ENCODE data around the gene WDR37.
A peak's percentile ranks its signal among the peaks of the same experiment; 100 is the strongest.

The WDR37 gene

GRCh38 chr10:1078668-1079067 is 22.5 kb downstream of the WDR37 start:
- DNase-seq = no peak

GRCh38 chr10:1083581-1083980 is 27.4 kb downstream of the WDR37 start:
- no peak for DNase-seq

- no peak for DNase-seq
Observed at GRCh38 chr10:1084011-1084950, 28.1 kb downstream of the WDR37 start.

- no peak for DNase-seq
Observed at GRCh38 chr10:1085258-1085657, 29.1 kb downstream of the WDR37 start.

- DNase-seq = no peak
Observed at GRCh38 chr10:1086787-1087186, 30.6 kb downstream of the WDR37 start.

GRCh38 chr10:1089017-1089689 is 33.0 kb downstream of the WDR37 start:
- no peak for DNase-seq

- no peak for DNase-seq
Observed at GRCh38 chr10:1090696-1091095, 34.5 kb downstream of the WDR37 start.

- no peak for DNase-seq
Observed at GRCh38 chr10:1093696-1094095, 37.5 kb downstream of the WDR37 start.

- DNase-seq = peak; percentile 77
Observed at GRCh38 chr10:1094112-1095057, 38.2 kb downstream of the WDR37 start.

GRCh38 chr10:1095498-1095897 is 39.3 kb downstream of the WDR37 start:
- no peak for DNase-seq

GRCh38 chr10:1096287-1096889 is 40.2 kb downstream of the WDR37 start:
- no peak for DNase-seq

GRCh38 chr10:1097436-1097835 is 41.3 kb downstream of the WDR37 start:
- DNase-seq = no peak

GRCh38 chr10:1100143-1100542 is 44.0 kb downstream of the WDR37 start:
- DNase-seq = no peak

- DNase-seq = no peak
Observed at GRCh38 chr10:1100691-1101368, 44.6 kb downstream of the WDR37 start.

GRCh38 chr10:1101946-1102345 is 45.8 kb downstream of the WDR37 start:
- no peak for DNase-seq

GRCh38 chr10:1102416-1102815 is 46.2 kb downstream of the WDR37 start:
- DNase-seq = peak; percentile 41

- no peak for DNase-seq
Observed at GRCh38 chr10:1102831-1103230, 46.6 kb downstream of the WDR37 start.

GRCh38 chr10:1103551-1103950 is 47.4 kb downstream of the WDR37 start:
- no peak for DNase-seq

- DNase-seq = no peak
Observed at GRCh38 chr10:1104971-1105370, 48.8 kb downstream of the WDR37 start.

GRCh38 chr10:1107004-1107403 is 50.8 kb downstream of the WDR37 start:
- no peak for DNase-seq

- DNase-seq = no peak
Observed at GRCh38 chr10:1107679-1108078, 51.5 kb downstream of the WDR37 start.
